Lung (tissue), 12 donors: Measurements from ENCODE around the gene PTPRD. TPM values are rescaled to one million over a fixed set of nuclear protein-coding genes. Genes with fewer than 3 reads are reported as not detected.

Experiments
- ATAC-seq: fragments of 200-7000 bp; cut with Tn5 transposase; one replicate; pipeline ENCODE4 v1.9.1; 2020; ENCODE audit warnings: moderate number of reproducible peaks; ENCODE audit not compliant: insufficient read depth, low FRiP score
- DNase-seq, 3 donors: peaks; one replicate each; pipeline ENCODE4 v3.0.0-alpha.2; 2013 to 2017
- H3K27ac ChIP-seq, 2 donors: one replicate each; pipeline ENCODE4 v1.5.1; 2013; ENCODE audit warnings: mild to moderate bottlenecking in 2 of 2, moderate library complexity in 2 of 2, control low read depth in 1 of 2, inconsistent platforms in 1 of 2, low read depth in 1 of 2, low read length in 1 of 2
- H3K27me3 ChIP-seq, 3 donors: one replicate each; pipeline ENCODE4 v1.5.1; 2013; ENCODE audit warnings: low read length in 2 of 3; ENCODE audit not compliant: control insufficient read depth in 3 of 3, insufficient read depth in 3 of 3
- H3K36me3 ChIP-seq, 4 donors: one replicate each; pipeline ENCODE4 v1.5.1; 2013; ENCODE audit warnings: low read length in 4 of 4, mild to moderate bottlenecking in 1 of 4, moderate library complexity in 1 of 4; ENCODE audit not compliant: control insufficient read depth in 4 of 4, insufficient read depth in 4 of 4
- H3K4me1 ChIP-seq, 5 donors: one replicate each; pipeline ENCODE4 v1.5.1; 2013; ENCODE audit warnings: low read length in 5 of 5, mild to moderate bottlenecking in 2 of 5, moderate library complexity in 1 of 5; ENCODE audit not compliant: control insufficient read depth in 5 of 5, insufficient read depth in 5 of 5
- H3K4me3 ChIP-seq: one replicate; pipeline ENCODE4 v1.5.1; 2013; ENCODE audit warnings: mild to moderate bottlenecking, control low read depth, moderate library complexity
- H3K9ac ChIP-seq, 2 donors: one replicate each; pipeline ENCODE4 v1.5.1; 2013; ENCODE audit warnings: low read length in 2 of 2, control low read depth in 1 of 2; ENCODE audit not compliant: insufficient read depth in 1 of 2
- H3K9me3 ChIP-seq, 4 donors: one replicate each; pipeline ENCODE4 v1.5.1; 2013; ENCODE audit warnings: low read length in 3 of 4, mild to moderate bottlenecking in 1 of 4, moderate library complexity in 1 of 4; ENCODE audit not compliant: control insufficient read depth in 4 of 4, insufficient read depth in 3 of 4
- CTCF ChIP-seq: IDR thresholded peaks from 2 replicates; pipeline ENCODE4 v1.5.1; 2012; ENCODE audit warnings: mild to moderate bottlenecking; ENCODE audit errors: control extremely low read depth, extremely low read depth
- WGBS, 2 donors: extraction: QIAGEN DNeasy Blood & Tissue Kit; methylation state at CpG; one replicate each; pipeline ENCODE4 v1.1.7; 2013; 5-methylcytosine and 5-hydroxymethylcytosine counted together
- polyA plus RNA-seq, 2 donors: library from polyadenylated mRNA; stranded (reverse); fragments of 200-250 nt; gene quantifications; one replicate each; pipeline ENCODE4 v1.2.1, GENCODE V29; 2013
- total RNA-seq, 2 donors: library from RNA; depleted of rRNA in 1 of 2; stranded (reverse); fragments of >200 nt in 1 of 2; gene quantifications; one replicate each; pipeline ENCODE4 v1.2.1, GENCODE V29; 2014 to 2021
- donor health status: control.
- donor health status: control.
- donor health status: Bipolar disorder and iron deficiency.
- donor health status: healthy.
- donor health status: DM: yes; HTN: yes; CAD: no.

Gene PTPRD
- total and polyA plus RNA-seq, 4 donors, result 1.9 to 145 (median 13.7) TPM

GRCh38 chr9:9924376-9924775 lies 688.4 kb downstream of the PTPRD start:
- Histone ChIP-seq H3K9me3 (no peaks in the 10 kb centered on the region), H3K27ac (no peak overlapping the region), H3K9ac (no peak overlapping the region), H3K27me3 (no peaks in the 10 kb centered on the region), H3K36me3 (no peaks in the 10 kb centered on the region), H3K4me3 (no peak overlapping the region), H3K4me1 (no peaks in the 10 kb centered on the region)
- 35 to 50% methylated on average over 3 of the region's 3 CpGs for WGBS, 2 donors
- TF ChIP-seq CTCF, result no peak
- ATAC-seq (no peak), DNase-seq (no peak)

DNA sequence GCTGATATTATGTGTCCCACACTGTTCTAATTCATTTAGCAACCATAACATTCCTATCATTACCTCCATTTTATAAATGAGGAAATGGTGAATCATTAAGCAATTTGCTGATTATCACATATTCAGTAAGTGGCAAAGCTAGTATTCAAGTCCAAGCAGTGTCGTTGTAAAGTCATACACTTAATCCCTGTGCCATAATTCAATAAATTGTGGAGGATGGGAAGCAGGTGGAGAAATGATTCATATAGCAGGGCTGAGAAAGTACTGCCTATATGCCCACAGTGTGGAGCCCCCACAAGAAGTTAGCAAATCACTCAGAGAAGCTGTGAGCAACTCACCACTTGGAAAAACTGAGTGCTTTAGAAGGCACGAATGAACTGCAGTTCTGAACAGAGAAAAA lies 691.0 kb downstream of the PTPRD start:
- Histone ChIP-seq H3K4me3 (no peak overlapping the region), H3K9ac (no peak overlapping the region), H3K9me3 (no peaks in the 10 kb centered on the region), H3K27me3 (no peaks in the 10 kb centered on the region), H3K4me1 (no peaks in the 10 kb centered on the region), H3K36me3 (no peaks in the 10 kb centered on the region), H3K27ac (no peak overlapping the region)
- no peak for ATAC-seq
- WGBS, 2 donors, result 79 to 81% methylated on average over 2 of the region's 2 CpGs
- no peak for TF ChIP-seq CTCF
- no peak for DNase-seq

DNA sequence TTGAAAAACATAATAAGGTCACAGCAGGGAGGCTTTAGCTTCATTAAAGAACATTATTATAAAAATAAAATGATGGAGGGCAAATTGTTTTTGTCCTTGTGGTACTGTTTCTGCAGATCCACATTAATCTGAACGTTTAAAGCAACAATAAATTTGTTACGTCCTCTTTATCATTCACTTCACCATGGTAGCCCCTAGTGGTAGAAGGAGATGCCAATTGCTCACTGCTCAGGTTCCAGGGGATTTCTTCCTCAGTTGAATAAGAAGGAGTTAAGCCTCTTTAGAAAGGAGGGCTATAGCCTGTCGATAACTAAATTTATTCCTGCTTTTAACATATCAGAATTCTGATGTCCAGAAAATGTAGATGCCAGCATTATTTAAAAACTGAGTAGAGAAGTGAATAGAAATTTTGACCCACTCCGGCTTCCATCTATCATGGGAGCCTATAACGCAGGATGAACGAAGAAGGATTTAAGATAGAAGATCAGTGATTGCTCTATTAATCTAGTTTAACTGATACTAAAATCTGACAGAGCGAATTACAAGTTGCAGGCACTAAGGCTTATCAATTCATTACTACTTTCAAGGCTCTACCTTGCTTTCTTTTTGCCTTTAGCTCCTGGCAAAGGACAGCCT lies 692.3 kb downstream of the PTPRD start:
- TF ChIP-seq CTCF, result no peak
- no peak overlapping the region for H3K27ac ChIP-seq
- H3K9me3 ChIP-seq, result no peaks in the 10 kb centered on the region
- ATAC-seq (no peak), DNase-seq (no peak)
- no peaks in the 10 kb centered on the region for H3K27me3 ChIP-seq
- H3K4me1 ChIP-seq, result no peaks in the 10 kb centered on the region
- no peaks in the 10 kb centered on the region for H3K36me3 ChIP-seq
- H3K9ac ChIP-seq, result no peak overlapping the region
- 78 to 82% methylated on average over 7 of the region's 7 CpGs for WGBS, 2 donors
- H3K4me3 ChIP-seq, result no peak overlapping the region
